ENCODE data around the gene LAMP2. TPM values are rescaled to one million over a fixed set of nuclear protein-coding genes. Genes with fewer than 3 reads are reported as not detected.

Gene LAMP2
- total RNA-seq (ENCODE audit: low replicate concordance) = 20.4 and 29.6 TPM in 2 replicates

DNA sequence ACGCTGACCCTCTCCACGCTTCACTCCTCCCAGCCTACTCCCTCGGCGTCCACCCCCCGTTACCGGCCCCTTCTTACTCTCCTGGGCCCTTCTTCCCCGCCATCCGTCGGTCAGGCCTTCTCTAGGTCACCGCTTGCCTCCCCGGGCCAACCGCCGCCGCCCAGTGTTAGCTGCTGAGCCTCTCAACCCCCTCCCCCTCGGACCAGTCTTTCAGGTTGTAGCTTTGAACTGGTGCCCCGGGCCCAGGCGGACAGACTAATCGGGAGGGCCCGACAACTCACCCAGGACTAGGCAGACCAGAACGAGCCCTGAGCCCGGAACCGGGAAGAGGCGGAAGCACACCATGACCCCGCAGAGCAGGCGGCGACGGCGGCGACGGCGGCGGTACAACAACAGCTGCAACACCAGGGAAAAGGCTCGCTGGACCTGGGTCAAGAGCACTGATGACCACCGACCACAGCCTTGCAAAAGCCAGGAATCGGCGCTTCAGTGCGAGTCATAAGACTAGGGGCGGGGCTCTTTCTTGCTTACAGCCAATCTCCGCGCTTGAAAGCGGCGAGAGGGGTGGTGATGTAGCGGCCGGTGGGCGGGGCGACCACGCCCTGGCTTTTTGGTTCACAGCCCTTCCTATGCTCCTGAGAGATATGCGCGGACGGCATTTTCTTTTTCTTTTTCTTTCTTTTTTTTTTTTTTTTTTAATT lies at the start of gene LAMP2:
LAMP2 (minus strand) TSS at position 472 of the 701 bp plus-strand sequence; CDS start at position 345, 127 bp downstream.
- peak within 1 kb of the TSS; percentile 54 for H3K27ac Mint-ChIP-seq
- no peaks in the 10 kb centered on the region for H3K36me3 Mint-ChIP-seq
- H3K4me1 ChIP-seq = no peaks in the 10 kb centered on the region
- H3K36me3 ChIP-seq = no peaks in the 10 kb centered on the region
- H3F3A ChIP-seq (ENCODE audit: low read depth) = no peaks in the 10 kb centered on the region
- peaks cover 10% of the 10 kb centered on the region for H3K9me3 Mint-ChIP-seq
- no peak within 1 kb of the TSS for H3K27ac ChIP-seq
- peak; percentile 94 for DNase-seq (ENCODE audit: low spot score)
- H3K4me1 Mint-ChIP-seq = peaks cover 6% of the 10 kb centered on the region
- H3K79me2 ChIP-seq (ENCODE audit: low read depth) = no peaks in the 10 kb centered on the region
- peak within 1 kb of the TSS; percentile 56 for H3K9ac ChIP-seq
- no peak for TF ChIP-seq EZH2 (IDR thresholded peaks at IDR 0.05)
- TF ChIP-seq, protein P1, sequence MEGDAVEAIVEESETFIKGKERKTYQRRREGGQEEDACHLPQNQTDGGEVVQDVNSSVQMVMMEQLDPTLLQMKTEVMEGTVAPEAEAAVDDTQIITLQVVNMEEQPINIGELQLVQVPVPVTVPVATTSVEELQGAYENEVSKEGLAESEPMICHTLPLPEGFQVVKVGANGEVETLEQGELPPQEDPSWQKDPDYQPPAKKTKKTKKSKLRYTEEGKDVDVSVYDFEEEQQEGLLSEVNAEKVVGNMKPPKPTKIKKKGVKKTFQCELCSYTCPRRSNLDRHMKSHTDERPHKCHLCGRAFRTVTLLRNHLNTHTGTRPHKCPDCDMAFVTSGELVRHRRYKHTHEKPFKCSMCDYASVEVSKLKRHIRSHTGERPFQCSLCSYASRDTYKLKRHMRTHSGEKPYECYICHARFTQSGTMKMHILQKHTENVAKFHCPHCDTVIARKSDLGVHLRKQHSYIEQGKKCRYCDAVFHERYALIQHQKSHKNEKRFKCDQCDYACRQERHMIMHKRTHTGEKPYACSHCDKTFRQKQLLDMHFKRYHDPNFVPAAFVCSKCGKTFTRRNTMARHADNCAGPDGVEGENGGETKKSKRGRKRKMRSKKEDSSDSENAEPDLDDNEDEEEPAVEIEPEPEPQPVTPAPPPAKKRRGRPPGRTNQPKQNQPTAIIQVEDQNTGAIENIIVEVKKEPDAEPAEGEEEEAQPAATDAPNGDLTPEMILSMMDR (IDR thresholded peaks at IDR 0.05) = no peak
- TF ChIP-seq EZH2phosphoT487 (IDR thresholded peaks at IDR 0.05) = no peak
- peak within 1 kb of the TSS; percentile 89 for H3K4me3 Mint-ChIP-seq
- no peaks in the 10 kb centered on the region for H3K27me3 ChIP-seq
- H3K4me3 ChIP-seq = peak within 1 kb of the TSS; percentile 82
- H3K4me2 ChIP-seq = peak within 1 kb of the TSS; percentile 70
- no peaks in the 10 kb centered on the region for H4K20me1 ChIP-seq (ENCODE audit: low read depth)
- H3K27me3 Mint-ChIP-seq (ENCODE audit: insufficient read depth, low read depth) = no peaks in the 10 kb centered on the region
- H2AFZ ChIP-seq (replicated peaks) = peak within 1 kb of the TSS; percentile 40
- no peaks in the 10 kb centered on the region for H3K9me3 ChIP-seq (ENCODE audit: low read depth)

DNA sequence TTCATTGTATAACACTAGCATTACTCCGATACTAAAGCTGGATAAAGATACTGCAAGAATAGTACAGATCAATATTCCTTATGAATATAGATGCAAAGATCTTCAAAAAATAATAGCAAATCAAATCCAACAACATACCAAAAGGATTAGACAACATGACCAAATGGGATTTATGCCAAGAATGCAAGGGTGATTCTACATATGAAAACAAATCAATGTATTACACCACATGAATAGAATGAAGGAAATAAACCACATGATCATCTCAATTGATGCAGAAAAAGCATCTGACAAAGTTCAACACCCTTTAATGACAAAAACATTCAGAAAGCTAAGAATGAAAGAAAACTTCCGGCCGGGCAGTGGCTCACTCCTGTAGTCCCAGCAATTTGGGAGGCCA lies 48.8 kb upstream of the LAMP2 start:
- Histone ChIP-seq H3K27me3 (no peaks in the 10 kb centered on the region), H3K9ac (no peak overlapping the region), H3K4me2 (no peak overlapping the region), H4K20me1 (ENCODE audit: low read depth) (no peaks in the 10 kb centered on the region), H3K79me2 (ENCODE audit: low read depth) (no peaks in the 10 kb centered on the region), H3K4me1 (no peaks in the 10 kb centered on the region), H2AFZ (replicated peaks) (no peak overlapping the region), H3K36me3 (no peaks in the 10 kb centered on the region), H3F3A (ENCODE audit: low read depth) (no peaks in the 10 kb centered on the region), H3K4me3 (no peak overlapping the region), H3K9me3 (ENCODE audit: low read depth) (peaks cover 8% of the 10 kb centered on the region), H3K27ac (no peak overlapping the region)
- H3K36me3 Mint-ChIP-seq = peaks cover 2% of the 10 kb centered on the region
- no peak overlapping the region for H3K27ac Mint-ChIP-seq
- no peaks in the 10 kb centered on the region for H3K27me3 Mint-ChIP-seq (ENCODE audit: insufficient read depth, low read depth)
- no peak overlapping the region for H3K4me3 Mint-ChIP-seq
- H3K4me1 Mint-ChIP-seq = no peaks in the 10 kb centered on the region
- no peak for DNase-seq (ENCODE audit: low spot score)
- peaks cover 10% of the 10 kb centered on the region for H3K9me3 Mint-ChIP-seq
- TF ChIP-seq EZH2phosphoT487 (IDR thresholded peaks at IDR 0.05) (no peak), EZH2 (IDR thresholded peaks at IDR 0.05) (no peak)
- TF ChIP-seq, protein P1 (IDR thresholded peaks at IDR 0.05) = no peak

DNA sequence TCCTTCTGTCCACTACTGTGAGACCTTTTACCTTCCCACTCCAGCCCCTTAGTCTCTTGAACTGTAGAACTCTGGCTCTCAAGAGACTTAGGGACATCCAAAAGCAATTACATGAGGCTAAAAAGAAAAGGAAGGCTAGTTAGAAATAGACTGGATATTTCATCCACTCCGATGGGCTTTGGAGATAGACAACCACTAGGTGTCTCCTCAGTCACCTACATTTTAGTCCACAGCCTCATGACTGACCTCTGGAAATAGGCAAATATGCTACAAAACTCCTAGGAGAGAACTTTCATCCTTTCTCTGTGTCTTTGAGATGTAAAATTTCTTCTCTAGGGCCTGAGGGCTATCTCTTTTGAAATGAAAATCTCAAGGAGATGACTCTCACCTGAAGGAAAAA lies 45.1 kb upstream of the LAMP2 start:
- H3K9ac ChIP-seq = no peak overlapping the region
- no peaks in the 10 kb centered on the region for H3F3A ChIP-seq (ENCODE audit: low read depth)
- H4K20me1 ChIP-seq (ENCODE audit: low read depth) = no peaks in the 10 kb centered on the region
- no peak overlapping the region for H3K4me2 ChIP-seq
- no peaks in the 10 kb centered on the region for H3K36me3 ChIP-seq
- H3K27me3 Mint-ChIP-seq (ENCODE audit: insufficient read depth, low read depth) = no peaks in the 10 kb centered on the region
- H3K27ac ChIP-seq = no peak overlapping the region
- no peak overlapping the region for H3K27ac Mint-ChIP-seq
- DNase-seq (ENCODE audit: low spot score) = peak; percentile 8
- peaks cover 8% of the 10 kb centered on the region for H3K9me3 ChIP-seq (ENCODE audit: low read depth)
- TF ChIP-seq, protein P1 (IDR thresholded peaks at IDR 0.05) = peak; percentile 41
- TF ChIP-seq EZH2phosphoT487 (IDR thresholded peaks at IDR 0.05) (no peak), EZH2 (IDR thresholded peaks at IDR 0.05) (no peak)
- H3K79me2 ChIP-seq (ENCODE audit: low read depth) = no peaks in the 10 kb centered on the region
- no peak overlapping the region for H2AFZ ChIP-seq (replicated peaks)
- no peaks in the 10 kb centered on the region for H3K4me1 Mint-ChIP-seq
- peaks cover 2% of the 10 kb centered on the region for H3K36me3 Mint-ChIP-seq
- no peaks in the 10 kb centered on the region for H3K27me3 ChIP-seq
- peaks cover 10% of the 10 kb centered on the region for H3K9me3 Mint-ChIP-seq
- H3K4me1 ChIP-seq = no peaks in the 10 kb centered on the region
- no peak overlapping the region for H3K4me3 Mint-ChIP-seq
- no peak overlapping the region for H3K4me3 ChIP-seq
